NB4 (cell line): ENCODE data around the gene ZNF574.

Source experiments
- DNase-seq: peaks from one replicate; pipeline ENCODE4 v3.0.0; 2010; ENCODE audit warnings: low read depth
- H3K4me3 ChIP-seq: one replicate; pipeline ENCODE4 v1.5.1; 2011; ENCODE audit warnings: mild to moderate bottlenecking, low read depth, low read length, moderate library complexity
- CTCF ChIP-seq: IDR thresholded peaks from one replicate; pipeline ENCODE4 v1.5.1; 2012; ENCODE audit warnings: low read depth, low read length
- MAX ChIP-seq: IDR thresholded peaks from 2 replicates; pipeline ENCODE4 v1.6.1; 2011; ENCODE audit warnings: low read depth, low read length
- MYC ChIP-seq: IDR thresholded peaks from 2 replicates; pipeline ENCODE4 v1.6.1; 2011; ENCODE audit warnings: low read depth, low read length
- POLR2A ChIP-seq: IDR thresholded peaks from 2 replicates; pipeline ENCODE4 v1.6.1; 2011; ENCODE audit warnings: mild to moderate bottlenecking; ENCODE audit not compliant: insufficient read length; ENCODE audit errors: extremely low read depth

ZNF574 gene

GRCh38 chr19:42068361-42068755, 7.6 kb upstream of the ZNF574 start:
- H3K4me3 ChIP-seq: no peak overlapping the region
- no peak for TF ChIP-seq MAX
- TF ChIP-seq MYC: no peak
- TF ChIP-seq CTCF: no peak
- TF ChIP-seq POLR2A: no peak
- DNase-seq: no peak

- no peak overlapping the region for H3K4me3 ChIP-seq
- no peak for DNase-seq
- TF ChIP-seq MAX: no peak
- no peak for TF ChIP-seq MYC
- TF ChIP-seq POLR2A: no peak
- TF ChIP-seq CTCF: no peak
Observed at GRCh38 chr19:42068756-42069571, 7.0 kb upstream of the ZNF574 start.

GRCh38 chr19:42069619-42070351, 6.2 kb upstream of the ZNF574 start, which contains the start of gene GRIK5:
GRIK5 (minus strand) TSS chr19:42070206; CDS start chr19:42065770, 4,436 bp downstream.
- H3K4me3 ChIP-seq: no peak within 1 kb of the TSS
- no peak for TF ChIP-seq CTCF
- no peak for TF ChIP-seq MYC
- no peak for TF ChIP-seq POLR2A
- TF ChIP-seq MAX: no peak
- no peak for DNase-seq

GRCh38 chr19:42071247-42071646, 4.7 kb upstream of the ZNF574 start:
- no peak for TF ChIP-seq MAX
- no peak for TF ChIP-seq CTCF
- TF ChIP-seq POLR2A: no peak
- no peak for TF ChIP-seq MYC
- DNase-seq: no peak
- no peak overlapping the region for H3K4me3 ChIP-seq

- H3K4me3 ChIP-seq: peak overlapping the region; percentile 86
- DNase-seq: peak; percentile 47
- no peak for TF ChIP-seq CTCF
- TF ChIP-seq POLR2A: no peak
- TF ChIP-seq MYC: no peak
- no peak for TF ChIP-seq MAX
Observed at GRCh38 chr19:42074513-42075363, 1.2 kb upstream of the ZNF574 start.
